Endothelial cell of umbilical vein (primary cell): ENCODE measurements around the gene B4GALT7. TPM values are rescaled to one million over a fixed set of nuclear protein-coding genes. Genes with fewer than 3 reads are reported as not detected.
A peak's percentile ranks its signal among the peaks of the same experiment; 100 is the strongest.

Experiments
- Bru-seq: library from RNA; stranded (reverse); fragments of 400-500 nt; gene quantifications from one replicate; lab custom pipeline; 2021; lab: Mats Ljungman, UMichigan
- BruChase-seq, 2 experiments: library from RNA; stranded (reverse); fragments of 400-500 nt; gene quantifications; one replicate each; lab custom pipeline; 2021; lab: Mats Ljungman, UMichigan
- BruUV-seq: library from RNA; stranded (reverse); fragments of 400-500 nt; replicated peaks from 2 replicates; lab custom pipeline; 2021; lab: Mats Ljungman, UMichigan
- CTCF ChIA-PET: fragments of 300-600, 350-600 bp; sonication (Branson Sonifier 250); formaldehyde crosslinking; loops from one replicate; lab custom pipeline; 2021; ENCODE audit warnings: antibody characterized with exemption, inconsistent platforms; lab: Charles Lee
- POLR2A ChIA-PET: fragments of 300-600, 350-600 bp; sonication (Branson Sonifier 250); formaldehyde crosslinking; loops from one replicate; lab custom pipeline; 2021; ENCODE audit warnings: antibody characterized with exemption, inconsistent platforms; lab: Charles Lee
- DNase-seq: peaks from one replicate; pipeline ENCODE4 v3.0.0-alpha.2; 2011; ENCODE audit warnings: low read depth, low spot score
- FAIRE-seq: peaks from 2 replicates; lab custom pipeline; 2011; peaks lifted over from hg19 to GRCh38; lab: Jason Lieb, UNC
- H2AFZ ChIP-seq: 2 replicates; pipeline ENCODE4 v1.6.0; 2012; ENCODE audit warnings: low read depth, low read length, control low read depth, inconsistent platforms
- H3K27ac ChIP-seq: 2 replicates; pipeline ENCODE4 v1.5.1; 2011; ENCODE audit warnings: low read depth, mild to moderate bottlenecking, control low read depth, low read length, moderate library complexity; ENCODE audit not compliant: insufficient read depth
- H3K27me3 ChIP-seq, 2 experiments: 2 replicates each; pipeline versions ENCODE4 v1.6.0 to v1.6.1; 2011; ENCODE audit warnings: low read length in 2 of 2, mixed read lengths in 1 of 2; ENCODE audit not compliant: control insufficient read depth in 2 of 2, insufficient read depth in 2 of 2
- H3K36me3 ChIP-seq, 2 experiments: 2 replicates in 1 of 2; 3 replicates in 1 of 2; pipeline ENCODE4 v1.5.1; 2011; ENCODE audit warnings: low read length in 2 of 2, mild to moderate bottlenecking in 1 of 2, moderate library complexity in 1 of 2; ENCODE audit not compliant: control insufficient read depth in 2 of 2, insufficient read depth in 2 of 2; ENCODE audit errors: extremely low read depth in 1 of 2
- H3K4me1 ChIP-seq: 3 replicates; pipeline ENCODE4 v1.5.1; 2011; ENCODE audit warnings: mild to moderate bottlenecking, low read length; ENCODE audit not compliant: control insufficient read depth, insufficient read depth; ENCODE audit errors: extremely low read depth
- H3K4me2 ChIP-seq: 2 replicates; pipeline ENCODE4 v1.6.1; 2011; ENCODE audit warnings: low read length, control low read depth, mixed read lengths; ENCODE audit not compliant: insufficient read depth
- H3K4me3 ChIP-seq, 3 experiments: fragments of 200-600 bp in 1 of 3; sonication (generic), shearing (Covaris generic) in 1 of 3; replicated peaks in 1 of 3; 2 replicates each; pipeline ENCODE4 v1.5.1; 2011 to 2016; ENCODE audit warnings: control low read depth in 3 of 3, low read length in 3 of 3, mild to moderate bottlenecking in 2 of 3, inconsistent platforms in 1 of 3, low read depth in 1 of 3, moderate library complexity in 1 of 3; ENCODE audit not compliant: insufficient read depth in 1 of 3
- H3K79me2 ChIP-seq: 2 replicates; pipeline ENCODE4 v1.6.0; 2012; ENCODE audit warnings: low read length, inconsistent platforms; ENCODE audit not compliant: control insufficient read depth, insufficient read depth
- H3K9ac ChIP-seq: replicated peaks from 2 replicates; pipeline ENCODE3; 2011; ENCODE audit warnings: low read length, control low read depth; ENCODE audit not compliant: insufficient read depth; ENCODE audit errors: extremely low read depth
- H3K9me1 ChIP-seq: replicated peaks from 3 replicates; pipeline ENCODE4 v1.6.0; 2011; ENCODE audit warnings: mild to moderate bottlenecking, low read length; ENCODE audit not compliant: control insufficient read depth, insufficient read depth; ENCODE audit errors: extremely low read depth
- H3K9me3 ChIP-seq: replicated peaks from 2 replicates; pipeline ENCODE4 v1.5.1; 2012; ENCODE audit warnings: low read length, inconsistent platforms; ENCODE audit not compliant: control insufficient read depth, insufficient read depth
- H4K20me1 ChIP-seq: replicated peaks from 2 replicates; pipeline ENCODE3; 2011; ENCODE audit warnings: mild to moderate bottlenecking, low read length; ENCODE audit not compliant: control insufficient read depth, insufficient read depth; ENCODE audit errors: extremely low read depth
- CTCF ChIP-seq, 2 donors: IDR thresholded peaks; 1 replicate in 1 of 2; 2 replicates in 1 of 2; pipeline ENCODE4 v1.5.1; 2011; ENCODE audit warnings: low read length in 2 of 2, mild to moderate bottlenecking in 2 of 2, moderate library complexity in 2 of 2, control low read depth in 1 of 2, inconsistent platforms in 1 of 2, low read depth in 1 of 2; ENCODE audit not compliant: insufficient read depth in 1 of 2; ENCODE audit errors: extremely low read depth in 1 of 2
- EZH2 ChIP-seq: IDR thresholded peaks from 2 replicates; pipeline ENCODE4 v1.6.1; 2012; ENCODE audit warnings: borderline replicate concordance, low read depth, mild to moderate bottlenecking, moderate library complexity, low read length, inconsistent platforms; ENCODE audit not compliant: severe bottlenecking
- FOS ChIP-seq: IDR thresholded peaks from 2 replicates; pipeline ENCODE4 v1.6.1; 2011; ENCODE audit warnings: mild to moderate bottlenecking, low read length, moderate library complexity, borderline replicate concordance; ENCODE audit not compliant: insufficient read depth
- GATA2 ChIP-seq: IDR thresholded peaks from 2 replicates; pipeline ENCODE4 v1.7.0; 2011; ENCODE audit warnings: low read depth, mild to moderate bottlenecking, moderate library complexity, mixed read lengths, low read length; ENCODE audit not compliant: insufficient read length, insufficient read depth
- JUN ChIP-seq: IDR thresholded peaks from 2 replicates; pipeline ENCODE4 v1.6.1; 2011; ENCODE audit warnings: borderline replicate concordance, low read depth; ENCODE audit not compliant: insufficient read length, insufficient read depth
- MAX ChIP-seq: IDR thresholded peaks from 2 replicates; pipeline ENCODE4 v1.6.1; 2011; ENCODE audit not compliant: insufficient read depth, insufficient read length
- MYC ChIP-seq: IDR thresholded peaks from one replicate; pipeline ENCODE4 v1.6.1; 2011; ENCODE audit warnings: mild to moderate bottlenecking, low read depth, low read length
- POLR2A ChIP-seq: IDR thresholded peaks from 2 replicates; pipeline ENCODE4 v1.6.1; 2012; ENCODE audit warnings: low read depth, mild to moderate bottlenecking, control low read depth, low read length
- POLR2AphosphoS5 ChIP-seq: IDR thresholded peaks from 2 replicates; pipeline ENCODE4 v1.6.1; 2012; ENCODE audit warnings: low read depth, mild to moderate bottlenecking, control low read depth, low read length, moderate library complexity; ENCODE audit not compliant: insufficient read depth
- dilution Hi-C: fragments of 300-500 bp; cut with MboI; formaldehyde crosslinking; loops from one replicate; pipeline ENCODE4 v1.15.0; 2019; ENCODE audit warnings: low sequenced_read_pairs; ENCODE audit not compliant: extremely low pct_ligation_motif_present
- intact Hi-C: fragments of 100-400 bp; cut with micrococcal nuclease; formaldehyde crosslinking; loops from one replicate; pipeline ENCODE4 v1.10.0; 2022
- long read RNA-seq: library from polyadenylated mRNA; stranded (forward); transcript quantifications from one replicate; pipeline ENCODE4 v2.0.0, GENCODE V29; 2021
- polyA minus RNA-seq, 3 experiments: library from RNA; depleted of rRNA, polyadenylated mRNA; stranded (reverse); fragments of >200 nt; gene quantifications; 1 replicate in 1 of 3; 2 replicates in 2 of 3; pipeline ENCODE4 v1.2.3, GENCODE V29; 2011
- polyA plus RNA-seq, 4 experiments: library from polyadenylated mRNA; depleted of rRNA in 3 of 4; stranded (reverse) in 3 of 4; unstranded in 1 of 4; fragments of >200 nt; gene quantifications; 2 replicates each; pipeline versions ENCODE4 v1.2.1 to v1.2.3, GENCODE V29; 2011 to 2012; ENCODE audit warnings: missing spikeins in 1 of 4
- total RNA-seq: library from RNA; stranded (reverse); gene quantifications from 2 replicates; pipeline ENCODE4 v1.2.3, GENCODE V29; 2021

Gene B4GALT7
- 35.1 and 35.3 TPM in 2 replicates for total RNA-seq
- polyA plus RNA-seq: 78.9 and 101 TPM in 2 replicates
- polyA plus RNA-seq (2011; cell fraction: cytosol; rRNA removed): 39.3 and 52.0 TPM in 2 replicates
- polyA plus RNA-seq (2011; cell fraction: nucleus; rRNA removed): 46.0 and 50.9 TPM in 2 replicates
- polyA plus RNA-seq (2012): 29.6 and 31.4 TPM in 2 replicates
- polyA minus RNA-seq: 21.0 and 26.6 TPM in 2 replicates
- 8.6 TPM for polyA minus RNA-seq (2011; cell fraction: cytosol; rRNA and poly(A)+ RNA removed)
- polyA minus RNA-seq (2011; cell fraction: nucleus; rRNA and poly(A)+ RNA removed): 14.4 and 22.8 TPM in 2 replicates
- percentile 60 among the genes with signal in this experiment for Bru-seq, nascent RNA
- BruChase-seq, experiment 1, labeled RNA remaining after a 6-hour chase: percentile 59 among the genes with signal in this experiment
- percentile 55 among the genes with signal in this experiment for BruChase-seq, experiment 2, labeled RNA remaining after a 2-hour chase
- long read RNA-seq, transcript B4GALT7-201 (6 exons, 1,747 nt): major isoform, 108 of 135 reads
- long read RNA-seq, partial matches to known transcripts: 3 of 135 reads
- long read RNA-seq, other reads (novel, unspliced or antisense): 22 of 135 reads

GRCh38 chr5:177599731-177600507, at the start of gene B4GALT7:
TSS of gene B4GALT7 (plus strand) at chr5:177600132. CDS start at chr5:177600211, 79 bp downstream.
- Histone ChIP-seq H3K79me2 (peaks cover 5% of the 10 kb centered on the region), H3K9me3 (no peaks in the 10 kb centered on the region), H3K4me3 (peak within 1 kb of the TSS; percentile 73 to 90 (median 77)), H4K20me1 (no peaks in the 10 kb centered on the region), H2AFZ (peak within 1 kb of the TSS; percentile 87), H3K36me3 (peaks cover 5 to 18% of the 10 kb centered on the region in 2 experiments), H3K9ac (peak within 1 kb of the TSS; percentile 87), H3K4me1 (peaks cover 14% of the 10 kb centered on the region), H3K4me2 (peak within 1 kb of the TSS; percentile 86), H3K27ac (peak within 1 kb of the TSS; percentile 61), H3K9me1 (no peaks in the 10 kb centered on the region), H3K27me3 (no peaks in the 10 kb centered on the region)
- ChIA-PET POLR2A (interaction anchor here (1.1 kb wide), 1 partner anchor 14 kb away, joined by 6 read pairs; no protein-coding TSS in a partner anchor), CTCF (interaction anchor here (1.3 to 2.2 kb wide), 2 partner anchors 7 to 39 kb away, joined by 5 to 17 read pairs; no protein-coding TSS in a partner anchor)
- TSS peak; percentile 45 for BruUV-seq
- peak; percentile 31 for FAIRE-seq
- TF ChIP-seq MYC (no peak), EZH2 (no peak), POLR2AphosphoS5 (peak; percentile 94), MAX (no peak), GATA2 (no peak), POLR2A (peak; percentile 94), CTCF (IDR thresholded peaks at IDR 0.05; ENCODE audit: extremely low read depth in 1 of 2, insufficient read depth in 1 of 2, low read depth in 1 of 2, low read length in 2 of 2) (no peak), FOS (no peak), JUN (no peak)
- peak; percentile 73 for DNase-seq
- dilution Hi-C loops (no loop called here), intact Hi-C loops (loop anchor here (1.0 to 10.0 kb wide), 4 partner anchors 8 to 1215 kb away; partner anchors contain the start of genes HIGD2A, NHP2, NOP16 and TMED9)
